ENCODE measurements around the gene TMCO2. TPM values are rescaled to one million over a fixed set of nuclear protein-coding genes. Genes with fewer than 3 reads are reported as not detected.

Gene TMCO2
- total and polyA plus RNA-seq, 4 experiments from 2014 or later: 0.47 TPM; not detected in 3

DNA sequence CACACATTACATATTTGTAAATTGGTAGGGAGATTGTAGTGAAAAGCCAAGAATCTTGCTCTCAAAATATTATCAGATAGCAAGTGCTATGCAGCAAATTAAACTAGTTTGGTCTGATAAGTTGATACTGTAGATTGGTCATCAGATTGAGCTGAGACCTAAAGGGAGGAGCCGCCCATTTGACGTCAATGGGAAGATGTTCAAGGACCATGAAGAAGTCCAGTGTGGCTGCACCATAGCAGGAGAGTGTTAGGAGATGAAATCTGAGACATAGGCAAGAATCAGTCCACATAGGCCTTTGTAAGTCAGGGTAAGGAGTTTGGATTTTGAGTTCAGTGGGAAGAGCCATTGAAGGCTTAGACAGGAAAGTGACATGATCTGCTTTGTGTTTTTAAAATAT is 26.6 kb downstream of the TMCO2 start:
- peaks cover 40 to 58% of the 10 kb centered on the region in 2 donors for H3K36me3 Mint-ChIP-seq
- Histone ChIP-seq H3K36me3 (ENCODE audit: insufficient read depth, low read length) (peaks cover 38% of the 10 kb centered on the region), H3K27ac (ENCODE audit: low read depth, low read length) (no peak overlapping the region), H3K4me1 (ENCODE audit: insufficient read depth, low read length) (no peaks in the 10 kb centered on the region), H3K9me3 (ENCODE audit: control insufficient read depth in 1 of 2, low read length in 2 of 2) (no peaks in the 10 kb centered on the region), H3K27me3 (ENCODE audit: insufficient read depth, low read length) (no peaks in the 10 kb centered on the region), H3K4me3 (ENCODE audit: low read length in 2 of 2) (no peak overlapping the region)
- H3K9me3 Mint-ChIP-seq: no peaks in the 10 kb centered on the region
- ChIA-PET CTCF (ENCODE audit: partially characterized antibody) (interaction anchor here (1.3 to 1.9 kb wide), 3 partner anchors 12 to 130 kb away, joined by 3 to 7 read pairs (median 6); no protein-coding TSS in a partner anchor), POLR2A (ENCODE audit: partially characterized antibody) (no interaction called here)
- H3K4me3 Mint-ChIP-seq: no peak overlapping the region
- no peaks in the 10 kb centered on the region for H3K27me3 Mint-ChIP-seq
- H3K4me1 Mint-ChIP-seq: peaks cover 0 to 9% (median 5%) of the 10 kb centered on the region in 4 donors
- DNase-seq: no peak
- peak overlapping the region in 3 of 7 donors; percentile 13 to 34 (median 25) for H3K27ac Mint-ChIP-seq
- intact Hi-C loops (cut with micrococcal nuclease): no loop called here

DNA sequence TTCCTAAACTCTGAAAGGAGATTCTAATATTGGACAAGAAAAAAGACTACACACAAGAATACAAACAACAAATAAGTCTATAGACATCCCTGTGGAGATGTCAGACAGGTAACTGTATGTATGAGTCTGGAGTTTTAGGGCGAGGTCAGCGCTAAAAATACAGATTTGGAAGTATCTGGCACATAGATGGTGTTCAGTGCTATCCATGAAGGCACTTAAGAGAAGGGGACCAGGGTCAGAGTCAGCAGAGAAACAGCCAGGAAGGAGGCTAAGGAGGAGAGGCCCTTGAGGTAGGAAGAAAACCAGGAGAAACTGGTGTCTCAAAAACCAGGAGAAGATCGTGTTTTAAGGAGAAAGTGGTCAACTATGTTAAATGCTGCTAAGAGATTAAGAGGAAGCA is 28.4 kb downstream of the TMCO2 start:
- H3K4me1 Mint-ChIP-seq: peaks cover 0 to 15% (median 8%) of the 10 kb centered on the region in 4 donors
- peaks cover 20% of the 10 kb centered on the region for H3K36me3 ChIP-seq (ENCODE audit: insufficient read depth, low read length)
- no peak overlapping the region for H3K27ac ChIP-seq (ENCODE audit: low read depth, low read length)
- no peak overlapping the region for H3K4me3 Mint-ChIP-seq
- H3K4me3 ChIP-seq (ENCODE audit: low read length in 2 of 2): no peak overlapping the region
- no peaks in the 10 kb centered on the region for H3K9me3 Mint-ChIP-seq
- H3K4me1 ChIP-seq (ENCODE audit: insufficient read depth, low read length): no peaks in the 10 kb centered on the region
- ChIA-PET POLR2A (ENCODE audit: partially characterized antibody) (no interaction called here), CTCF (ENCODE audit: partially characterized antibody) (interaction anchor here (0.7 to 0.8 kb wide), 2 partner anchors 9 to 39 kb away, joined by 3 read pairs; no protein-coding TSS in a partner anchor)
- DNase-seq: no peak
- no peaks in the 10 kb centered on the region for H3K27me3 ChIP-seq (ENCODE audit: insufficient read depth, low read length)
- H3K36me3 Mint-ChIP-seq: peaks cover 36 to 53% of the 10 kb centered on the region in 2 donors
- peak overlapping the region in 4 of 7 donors; percentile 2 to 57 (median 14) for H3K27ac Mint-ChIP-seq
- no peaks in the 10 kb centered on the region for H3K27me3 Mint-ChIP-seq
- H3K9me3 ChIP-seq (ENCODE audit: control insufficient read depth in 1 of 2, low read length in 2 of 2): no peaks in the 10 kb centered on the region
- intact Hi-C loops (cut with micrococcal nuclease): no loop called here

DNA sequence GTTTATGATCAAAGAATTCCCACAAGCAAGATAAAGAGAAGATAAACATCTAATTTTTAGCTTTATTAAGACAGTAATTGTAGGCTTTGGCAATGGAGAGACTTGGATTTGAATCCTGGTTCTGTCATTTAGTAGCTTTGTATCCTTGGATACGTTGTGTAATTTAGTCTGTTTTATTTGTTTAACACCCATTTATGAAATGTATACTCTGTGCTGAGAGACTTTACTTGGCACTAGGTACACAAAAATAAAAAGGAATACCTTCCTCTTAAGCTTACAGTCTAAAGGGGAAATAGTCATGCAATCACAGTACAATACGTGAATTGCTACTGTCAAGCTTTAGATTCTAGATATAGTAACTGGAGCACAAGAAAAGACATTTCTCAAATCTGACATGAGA is 34.1 kb downstream of the TMCO2 start:
- H3K27me3 Mint-ChIP-seq: no peaks in the 10 kb centered on the region
- H3K36me3 ChIP-seq (ENCODE audit: insufficient read depth, low read length): peaks cover 10% of the 10 kb centered on the region
- ChIA-PET CTCF (ENCODE audit: partially characterized antibody) (interaction anchor here (1.0 to 2.0 kb wide), 6 partner anchors 9 to 203 kb away, joined by 3 to 11 read pairs (median 6); no protein-coding TSS in a partner anchor), POLR2A (ENCODE audit: partially characterized antibody) (no interaction called here)
- no peak overlapping the region for H3K4me3 Mint-ChIP-seq
- peaks cover 0 to 14% (median 5%) of the 10 kb centered on the region in 4 donors for H3K4me1 Mint-ChIP-seq
- no peaks in the 10 kb centered on the region for H3K4me1 ChIP-seq (ENCODE audit: insufficient read depth, low read length)
- no peaks in the 10 kb centered on the region for H3K27me3 ChIP-seq (ENCODE audit: insufficient read depth, low read length)
- no peak overlapping the region for H3K27ac ChIP-seq (ENCODE audit: low read depth, low read length)
- H3K27ac Mint-ChIP-seq: no peak overlapping the region
- H3K36me3 Mint-ChIP-seq: peaks cover 20 to 47% of the 10 kb centered on the region in 2 donors
- no peak for DNase-seq
- no peaks in the 10 kb centered on the region for H3K9me3 Mint-ChIP-seq
- no peak overlapping the region for H3K4me3 ChIP-seq (ENCODE audit: low read length in 2 of 2)
- no peaks in the 10 kb centered on the region for H3K9me3 ChIP-seq (ENCODE audit: control insufficient read depth in 1 of 2, low read length in 2 of 2)
- intact Hi-C loops (cut with micrococcal nuclease): no loop called here

DNA sequence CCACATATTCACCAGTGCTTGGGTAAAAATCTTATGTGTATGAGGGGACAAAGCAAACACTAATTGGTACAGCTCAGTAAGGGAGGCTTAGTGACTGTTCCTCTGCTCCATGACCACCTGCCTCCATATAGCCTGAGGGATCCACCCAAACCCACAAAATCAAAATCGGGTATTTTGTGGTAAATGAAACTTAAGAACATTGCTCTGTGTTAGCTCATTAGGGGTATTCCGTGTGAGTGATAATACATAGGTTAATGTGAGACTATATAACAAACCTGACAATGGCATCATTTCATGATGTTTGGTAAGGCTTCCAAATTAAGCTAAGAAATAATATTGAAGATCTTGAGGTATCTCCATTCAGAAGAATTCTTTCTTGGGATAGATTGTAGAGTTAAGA is 43.6 kb downstream of the TMCO2 start:
- Mint-ChIP-seq H3K27ac (peak overlapping the region in 2 of 7 donors; percentile 18 to 78), H3K27me3 (no peaks in the 10 kb centered on the region), H3K36me3 (peaks cover 36 to 55% of the 10 kb centered on the region in 2 donors), H3K4me1 (no peaks in the 10 kb centered on the region), H3K4me3 (no peak overlapping the region), H3K9me3 (no peaks in the 10 kb centered on the region)
- Histone ChIP-seq H3K27ac (ENCODE audit: low read depth, low read length) (no peak overlapping the region), H3K27me3 (ENCODE audit: insufficient read depth, low read length) (no peaks in the 10 kb centered on the region), H3K9me3 (ENCODE audit: control insufficient read depth in 1 of 2, low read length in 2 of 2) (no peaks in the 10 kb centered on the region), H3K4me3 (ENCODE audit: low read length in 2 of 2) (no peak overlapping the region), H3K4me1 (ENCODE audit: insufficient read depth, low read length) (no peaks in the 10 kb centered on the region), H3K36me3 (ENCODE audit: insufficient read depth, low read length) (peaks cover 31% of the 10 kb centered on the region)
- DNase-seq: no peak
- CTCF ChIA-PET (ENCODE audit: partially characterized antibody): interaction anchor here (0.6 to 6.8 kb wide), 7 partner anchors 10 to 920 kb away, joined by 3 to 30 read pairs (median 5); partner anchors contain the start of gene COL9A2
- POLR2A ChIA-PET (ENCODE audit: partially characterized antibody): interaction anchor here (1.1 kb wide), 1 partner anchor 34 kb away, joined by 3 read pairs; the partner anchor contains the start of gene ZMPSTE24
- intact Hi-C loops (cut with micrococcal nuclease): no loop called here

DNA sequence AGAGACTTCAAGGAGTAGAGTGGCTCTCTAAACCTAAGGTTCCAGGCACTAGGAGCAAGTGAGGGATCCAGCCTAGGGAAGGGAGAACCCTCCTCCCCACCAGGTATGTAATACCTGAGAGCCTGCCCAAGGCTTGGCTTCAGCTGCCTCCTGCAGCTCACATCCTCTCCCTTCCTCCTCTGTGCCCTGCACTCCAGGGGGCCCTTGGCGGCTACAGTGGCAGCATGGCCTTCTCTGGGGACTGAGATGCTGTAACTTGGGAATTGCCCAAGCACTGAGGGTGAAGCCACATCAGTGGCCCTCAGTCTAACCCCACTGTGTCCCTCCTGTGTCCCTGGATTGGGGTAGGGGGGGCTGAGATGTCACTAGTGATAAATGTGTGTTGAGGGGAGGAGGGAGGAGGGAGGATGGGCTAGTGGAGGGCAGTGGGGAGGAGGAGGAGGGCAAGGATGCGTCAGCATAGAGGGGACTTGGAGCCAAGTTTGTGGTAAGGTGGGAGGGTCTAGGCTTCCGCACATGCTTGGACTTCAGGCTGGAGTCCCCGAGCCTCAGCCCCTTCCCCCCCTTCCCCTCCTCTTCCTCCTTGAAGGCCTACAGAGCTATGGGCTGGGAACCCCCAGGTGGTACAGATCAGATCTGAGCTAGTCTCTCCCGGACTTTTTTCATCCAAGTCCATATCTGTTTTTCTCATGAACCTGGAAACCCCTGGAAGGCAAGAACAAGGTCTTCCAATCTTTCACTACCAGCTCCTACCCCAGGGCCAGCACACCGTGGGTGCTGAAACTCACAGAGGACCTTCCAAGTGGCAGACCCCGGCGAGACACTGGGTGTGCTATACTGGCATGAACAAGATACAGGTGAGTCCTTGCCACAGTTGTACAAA is 51.9 kb downstream of the TMCO2 start:
- intact Hi-C loops (cut with micrococcal nuclease): no loop called here
- Histone ChIP-seq H3K9me3 (ENCODE audit: control insufficient read depth in 1 of 2, low read length in 2 of 2) (no peaks in the 10 kb centered on the region), H3K4me3 (ENCODE audit: low read length in 2 of 2) (no peak overlapping the region), H3K4me1 (ENCODE audit: insufficient read depth, low read length) (no peaks in the 10 kb centered on the region), H3K27me3 (ENCODE audit: insufficient read depth, low read length) (no peaks in the 10 kb centered on the region), H3K27ac (ENCODE audit: low read depth, low read length) (no peak overlapping the region), H3K36me3 (ENCODE audit: insufficient read depth, low read length) (no peaks in the 10 kb centered on the region)
- no peak for DNase-seq
- Mint-ChIP-seq H3K9me3 (no peaks in the 10 kb centered on the region), H3K36me3 (no peaks in the 10 kb centered on the region), H3K27ac (no peak overlapping the region), H3K27me3 (no peaks in the 10 kb centered on the region), H3K4me3 (no peak overlapping the region), H3K4me1 (no peaks in the 10 kb centered on the region)
- ChIA-PET CTCF (ENCODE audit: partially characterized antibody) (interaction anchor here (1.2 kb wide), 1 partner anchor 16 kb away, joined by 3 read pairs; no protein-coding TSS in a partner anchor), POLR2A (ENCODE audit: partially characterized antibody) (no interaction called here)

DNA sequence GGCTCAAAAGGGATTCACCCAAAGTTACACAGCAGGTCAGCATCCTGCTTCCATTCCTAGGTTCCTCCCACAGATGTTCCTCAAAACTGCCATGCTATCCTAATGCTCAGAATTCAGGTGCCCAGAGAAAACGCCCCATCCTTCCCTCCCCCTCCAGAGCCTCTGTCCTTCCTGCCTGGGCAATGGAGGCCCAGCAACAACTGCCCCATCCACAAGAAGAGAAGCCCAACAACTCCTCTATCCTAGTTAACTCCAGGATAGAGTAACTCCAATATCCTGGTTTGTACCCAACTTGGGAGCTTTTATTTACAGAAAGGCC is 52.5 kb downstream of the TMCO2 start:
- no peaks in the 10 kb centered on the region for H3K27me3 ChIP-seq (ENCODE audit: insufficient read depth, low read length)
- Mint-ChIP-seq H3K27me3 (no peaks in the 10 kb centered on the region), H3K9me3 (no peaks in the 10 kb centered on the region), H3K4me1 (no peaks in the 10 kb centered on the region), H3K36me3 (no peaks in the 10 kb centered on the region), H3K27ac (no peak overlapping the region), H3K4me3 (no peak overlapping the region)
- ChIA-PET CTCF (ENCODE audit: partially characterized antibody) (interaction anchor here (1.2 kb wide), 1 partner anchor 16 kb away, joined by 3 read pairs; no protein-coding TSS in a partner anchor), POLR2A (ENCODE audit: partially characterized antibody) (no interaction called here)
- H3K36me3 ChIP-seq (ENCODE audit: insufficient read depth, low read length): no peaks in the 10 kb centered on the region
- H3K27ac ChIP-seq (ENCODE audit: low read depth, low read length): no peak overlapping the region
- intact Hi-C loops (cut with micrococcal nuclease): no loop called here
- H3K4me1 ChIP-seq (ENCODE audit: insufficient read depth, low read length): no peaks in the 10 kb centered on the region
- no peak for DNase-seq
- H3K9me3 ChIP-seq (ENCODE audit: control insufficient read depth in 1 of 2, low read length in 2 of 2): no peaks in the 10 kb centered on the region
- H3K4me3 ChIP-seq (ENCODE audit: low read length in 2 of 2): no peak overlapping the region

DNA sequence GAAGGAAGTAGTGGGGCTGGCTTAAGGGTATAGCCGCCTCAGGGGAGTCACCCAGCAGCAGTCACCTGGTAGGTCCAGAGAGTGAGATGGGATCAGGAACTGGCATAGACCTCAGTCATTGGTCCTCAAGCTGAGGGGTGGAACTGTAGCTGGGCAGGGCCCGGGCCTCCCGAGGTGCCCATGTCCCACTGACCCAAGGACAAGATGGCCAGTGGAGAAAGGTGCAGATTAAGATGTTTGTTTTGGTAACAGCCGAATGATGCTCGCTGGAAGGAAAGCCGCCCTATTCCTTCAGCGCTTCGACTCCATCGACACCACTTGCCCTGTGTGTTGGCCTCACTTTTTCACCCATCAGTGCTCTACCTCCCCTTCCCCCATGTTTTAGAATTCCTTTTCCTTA is 52.9 kb downstream of the TMCO2 start:
- Mint-ChIP-seq H3K4me3 (no peak overlapping the region), H3K27ac (no peak overlapping the region), H3K27me3 (no peaks in the 10 kb centered on the region), H3K36me3 (no peaks in the 10 kb centered on the region), H3K4me1 (no peaks in the 10 kb centered on the region), H3K9me3 (no peaks in the 10 kb centered on the region)
- no peak overlapping the region for H3K27ac ChIP-seq (ENCODE audit: low read depth, low read length)
- H3K4me1 ChIP-seq (ENCODE audit: insufficient read depth, low read length): no peaks in the 10 kb centered on the region
- no peaks in the 10 kb centered on the region for H3K27me3 ChIP-seq (ENCODE audit: insufficient read depth, low read length)
- H3K9me3 ChIP-seq (ENCODE audit: control insufficient read depth in 1 of 2, low read length in 2 of 2): no peaks in the 10 kb centered on the region
- ChIA-PET POLR2A (ENCODE audit: partially characterized antibody) (no interaction called here), CTCF (ENCODE audit: partially characterized antibody) (no interaction called here)
- H3K36me3 ChIP-seq (ENCODE audit: insufficient read depth, low read length): no peaks in the 10 kb centered on the region
- DNase-seq: no peak
- no peak overlapping the region for H3K4me3 ChIP-seq (ENCODE audit: low read length in 2 of 2)
- intact Hi-C loops (cut with micrococcal nuclease): no loop called here

All from CD4-positive, alpha-beta memory T cell (primary cell).